Loucy (cell line): Measurements from ENCODE around the gene PACRG.

Source experiments
- H2AFZ ChIP-seq: fragments of 200-600 bp; sonication (generic); 2 replicates; pipeline ENCODE4 v1.6.0; 2016; ENCODE audit warnings: antibody characterized with exemption, mild to moderate bottlenecking, low read length, moderate library complexity
- H3F3A ChIP-seq: fragments of 200-600 bp; 2 replicates; pipeline ENCODE4 v1.6.0; 2016; ENCODE audit warnings: antibody characterized with exemption, low read depth, mild to moderate bottlenecking
- H3K27me3 ChIP-seq: fragments of 200-600 bp; sonication (generic); 2 replicates; pipeline ENCODE4 v1.6.1; 2014; ENCODE audit warnings: low read length, mild to moderate bottlenecking; ENCODE audit not compliant: insufficient read depth, poor library complexity, severe bottlenecking
- H3K36me3 ChIP-seq: fragments of 200-600 bp; sonication (generic); 2 replicates; pipeline ENCODE4 v1.6.1; 2016; ENCODE audit warnings: low read length; ENCODE audit not compliant: insufficient read depth
- H3K4me1 ChIP-seq: fragments of 200-600 bp; sonication (generic); 2 replicates; pipeline ENCODE4 v1.5.1; 2014; ENCODE audit warnings: low read length, mild to moderate bottlenecking; ENCODE audit not compliant: insufficient read depth, poor library complexity, severe bottlenecking
- H3K4me2 ChIP-seq: fragments of 200-600 bp; sonication (generic); 2 replicates; pipeline ENCODE4 v1.6.0; 2014; ENCODE audit warnings: antibody characterized with exemption, low read length, low read depth, mild to moderate bottlenecking; ENCODE audit not compliant: poor library complexity, severe bottlenecking
- H3K4me3 ChIP-seq: fragments of 200-600 bp; sonication (generic); 2 replicates; pipeline ENCODE4 v1.5.1; 2014; ENCODE audit warnings: low read length, mild to moderate bottlenecking, mixed read lengths; ENCODE audit not compliant: poor library complexity, severe bottlenecking
- H3K79me2 ChIP-seq: fragments of 200-600 bp; sonication (generic); 2 replicates; pipeline ENCODE4 v1.6.1; 2014; ENCODE audit warnings: low read length; ENCODE audit not compliant: insufficient read depth
- H3K9ac ChIP-seq: fragments of 200-600 bp; sonication (generic); 2 replicates; pipeline ENCODE4 v1.6.0; 2014; ENCODE audit warnings: mild to moderate bottlenecking, low read depth, low read length, moderate library complexity; ENCODE audit not compliant: poor library complexity, severe bottlenecking
- H3K9me2 ChIP-seq: fragments of 200-600 bp; sonication (generic); replicated peaks from 2 replicates; pipeline ENCODE4 v1.6.1; 2016; ENCODE audit warnings: low read depth, low read length, mixed read lengths
- H3K9me3 ChIP-seq: fragments of 200-600 bp; sonication (generic); 2 replicates; pipeline ENCODE4 v1.6.1; 2014; ENCODE audit warnings: mild to moderate bottlenecking, antibody characterized with exemption, low read length, low read depth; ENCODE audit not compliant: insufficient read depth
- H4K20me1 ChIP-seq: fragments of 200-600 bp; sonication (generic); 2 replicates; pipeline ENCODE4 v1.6.0; 2014; ENCODE audit warnings: antibody characterized with exemption, low read length, mild to moderate bottlenecking; ENCODE audit not compliant: insufficient read depth, poor library complexity, severe bottlenecking
- EZH2phosphoT487 ChIP-seq: fragments of 200-600 bp; IDR thresholded peaks from 2 replicates; pipeline ENCODE4 v1.6.1; 2018; ENCODE audit warnings: antibody characterized with exemption, mild to moderate bottlenecking, moderate library complexity, borderline replicate concordance
- TF ChIP-seq, protein P1 (sequence below): fragments of 200-600 bp; sonication (generic); conservative IDR thresholded peaks from 2 replicates; pipeline ENCODE4 v1.5.1; 2014; ENCODE audit warnings: mild to moderate bottlenecking, antibody characterized with exemption, low read length

PACRG gene

DNA sequence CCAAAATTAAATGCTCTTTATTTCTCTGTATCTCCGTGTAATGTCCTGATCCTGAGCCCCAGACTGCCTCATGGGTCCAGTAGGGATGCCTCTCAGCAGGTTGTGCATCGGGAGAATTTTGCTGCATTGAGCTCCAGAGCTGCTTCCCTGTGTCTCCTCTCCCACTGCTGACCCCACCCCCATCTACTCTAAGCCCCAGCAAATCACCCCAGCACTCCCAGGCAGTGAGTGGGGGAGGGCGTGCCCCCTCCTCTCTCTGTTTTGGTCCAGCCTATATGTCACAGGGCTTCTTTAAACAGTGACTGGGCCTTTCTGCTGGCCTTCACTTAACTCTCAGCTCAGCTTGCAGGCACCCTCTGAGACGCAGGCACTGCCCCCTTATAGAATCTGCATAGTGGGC lies 458.0 kb downstream of the PACRG start:
- Histone ChIP-seq H3K9me3 (no peaks in the 10 kb centered on the region), H2AFZ (no peak overlapping the region), H4K20me1 (no peaks in the 10 kb centered on the region), H3K79me2 (no peaks in the 10 kb centered on the region), H3K9me2 (no peaks in the 10 kb centered on the region), H3K9ac (no peak overlapping the region), H3K4me1 (no peaks in the 10 kb centered on the region), H3K27me3 (no peaks in the 10 kb centered on the region), H3K36me3 (no peaks in the 10 kb centered on the region), H3K4me2 (no peak overlapping the region), H3K4me3 (no peak overlapping the region), H3F3A (no peaks in the 10 kb centered on the region)
- TF ChIP-seq EZH2phosphoT487, result no peak
- TF ChIP-seq, protein P1, sequence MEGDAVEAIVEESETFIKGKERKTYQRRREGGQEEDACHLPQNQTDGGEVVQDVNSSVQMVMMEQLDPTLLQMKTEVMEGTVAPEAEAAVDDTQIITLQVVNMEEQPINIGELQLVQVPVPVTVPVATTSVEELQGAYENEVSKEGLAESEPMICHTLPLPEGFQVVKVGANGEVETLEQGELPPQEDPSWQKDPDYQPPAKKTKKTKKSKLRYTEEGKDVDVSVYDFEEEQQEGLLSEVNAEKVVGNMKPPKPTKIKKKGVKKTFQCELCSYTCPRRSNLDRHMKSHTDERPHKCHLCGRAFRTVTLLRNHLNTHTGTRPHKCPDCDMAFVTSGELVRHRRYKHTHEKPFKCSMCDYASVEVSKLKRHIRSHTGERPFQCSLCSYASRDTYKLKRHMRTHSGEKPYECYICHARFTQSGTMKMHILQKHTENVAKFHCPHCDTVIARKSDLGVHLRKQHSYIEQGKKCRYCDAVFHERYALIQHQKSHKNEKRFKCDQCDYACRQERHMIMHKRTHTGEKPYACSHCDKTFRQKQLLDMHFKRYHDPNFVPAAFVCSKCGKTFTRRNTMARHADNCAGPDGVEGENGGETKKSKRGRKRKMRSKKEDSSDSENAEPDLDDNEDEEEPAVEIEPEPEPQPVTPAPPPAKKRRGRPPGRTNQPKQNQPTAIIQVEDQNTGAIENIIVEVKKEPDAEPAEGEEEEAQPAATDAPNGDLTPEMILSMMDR, result no peak

DNA sequence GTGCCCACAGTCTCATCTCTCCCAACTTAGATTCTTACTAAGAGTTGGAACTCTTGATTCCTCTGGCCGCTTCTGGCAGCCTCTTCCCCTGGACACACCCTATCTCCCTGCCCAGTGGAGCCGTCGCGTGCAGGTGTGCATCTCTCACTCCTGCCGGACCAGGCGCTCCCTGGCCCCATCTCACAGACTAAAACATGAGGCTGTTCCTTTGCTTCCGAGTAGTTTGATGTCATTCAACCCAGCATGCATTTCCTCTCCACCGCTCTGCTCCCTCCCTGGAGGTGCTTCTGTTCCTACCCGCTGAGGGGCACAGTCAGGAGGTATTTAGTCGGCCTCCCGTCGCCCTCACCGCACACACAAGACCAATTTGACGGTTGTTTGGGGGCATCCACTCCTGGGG lies 458.8 kb downstream of the PACRG start:
- no peaks in the 10 kb centered on the region for H3F3A ChIP-seq
- H3K9me3 ChIP-seq, result no peaks in the 10 kb centered on the region
- H3K27me3 ChIP-seq, result no peaks in the 10 kb centered on the region
- H3K4me1 ChIP-seq, result no peaks in the 10 kb centered on the region
- no peaks in the 10 kb centered on the region for H3K9me2 ChIP-seq
- no peaks in the 10 kb centered on the region for H4K20me1 ChIP-seq
- TF ChIP-seq, protein P1, result no peak
- TF ChIP-seq EZH2phosphoT487, result no peak
- H3K4me3 ChIP-seq, result no peak overlapping the region
- H3K4me2 ChIP-seq, result no peak overlapping the region
- no peaks in the 10 kb centered on the region for H3K79me2 ChIP-seq
- H3K36me3 ChIP-seq, result no peaks in the 10 kb centered on the region
- H3K9ac ChIP-seq, result no peak overlapping the region
- H2AFZ ChIP-seq, result no peak overlapping the region

DNA sequence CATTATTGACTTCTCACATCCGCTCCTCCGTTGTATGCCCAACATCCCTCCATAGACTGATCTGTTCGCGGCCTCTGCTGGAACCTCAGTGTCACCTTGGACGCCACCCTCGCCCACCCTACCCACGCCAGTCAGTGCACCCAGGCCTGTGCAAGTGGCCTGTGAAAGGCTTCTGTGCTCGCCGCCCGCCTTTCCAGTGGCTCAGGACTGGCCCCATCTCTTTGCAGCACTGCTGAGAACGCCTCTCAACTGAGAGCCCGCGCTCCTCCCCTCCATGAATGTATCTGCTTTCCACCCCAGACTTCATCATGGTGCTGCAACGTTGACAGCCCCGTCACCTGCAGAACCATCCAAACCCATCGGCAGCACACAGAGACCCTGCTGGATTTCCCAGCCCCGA lies 459.4 kb downstream of the PACRG start:
- Histone ChIP-seq H4K20me1 (no peaks in the 10 kb centered on the region), H3K9me2 (no peaks in the 10 kb centered on the region), H3K4me2 (no peak overlapping the region), H3K4me3 (no peak overlapping the region), H3F3A (no peaks in the 10 kb centered on the region), H3K9ac (no peak overlapping the region), H3K36me3 (no peaks in the 10 kb centered on the region), H3K4me1 (no peaks in the 10 kb centered on the region), H3K27me3 (no peaks in the 10 kb centered on the region), H2AFZ (no peak overlapping the region), H3K9me3 (no peaks in the 10 kb centered on the region), H3K79me2 (no peaks in the 10 kb centered on the region)
- TF ChIP-seq EZH2phosphoT487, result no peak
- TF ChIP-seq, protein P1, result no peak
